Cardiac muscle cell (in vitro differentiated cells and primary cell): ENCODE results near the gene HOXD8. TPM values are rescaled to one million over a fixed set of nuclear protein-coding genes. Genes with fewer than 3 reads are reported as not detected.

ENCODE experiments used
- DNase-seq, 2 donors: peaks; one replicate each; pipeline versions ENCODE4 v3.0.0 to v3.0.0-alpha.2; 2010 to 2017; ENCODE audit warnings: low read depth in 1 of 2, low spot score in 1 of 2
- H3K27ac ChIP-seq: fragments of 200-600 bp; sonication (generic); 2 replicates; pipeline ENCODE4 v1.5.1; 2016
- H3K27me3 ChIP-seq: fragments of 200-600 bp; sonication (generic); 2 replicates; pipeline ENCODE4 v1.6.0; 2016; ENCODE audit warnings: control low read depth
- H3K36me3 ChIP-seq: fragments of 200-600 bp; sonication (generic); 2 replicates; pipeline ENCODE4 v1.5.1; 2016; ENCODE audit warnings: control low read depth
- H3K4me1 ChIP-seq: fragments of 200-600 bp; sonication (generic); 2 replicates; pipeline ENCODE4 v1.8.1; 2017; ENCODE audit warnings: low read depth, mild to moderate bottlenecking, mixed run types
- H3K4me3 ChIP-seq: fragments of 200-600 bp; sonication (generic); 2 replicates; pipeline ENCODE4 v1.5.1; 2016; ENCODE audit warnings: mild to moderate bottlenecking
- H3K9me3 ChIP-seq: fragments of 200-600 bp; sonication (generic); 2 replicates; pipeline ENCODE4 v1.5.1; 2017; ENCODE audit warnings: low read depth, mild to moderate bottlenecking, control low read depth
- polyA plus RNA-seq: library from polyadenylated mRNA; unstranded; fragments of >200 nt; fragmentation: Nextera tagmentation; extraction: Ambion mirVana; gene quantifications from 2 replicates; pipeline ENCODE4 v1.2.1, GENCODE V29; 2016
- total RNA-seq: library from RNA; depleted of rRNA; stranded (reverse); fragments of >200 nt; gene quantifications from 2 replicates; pipeline ENCODE4 v1.2.3, GENCODE V29; 2016
- TF ChIP-seq, protein P1 (sequence below): IDR thresholded peaks from 2 replicates; pipeline ENCODE4 v1.5.1; 2012; ENCODE audit warnings: low read depth, mild to moderate bottlenecking, low read length

HOXD8 gene
- total and polyA plus RNA-seq, 2 experiments from 2014 or later = not detected

DNA sequence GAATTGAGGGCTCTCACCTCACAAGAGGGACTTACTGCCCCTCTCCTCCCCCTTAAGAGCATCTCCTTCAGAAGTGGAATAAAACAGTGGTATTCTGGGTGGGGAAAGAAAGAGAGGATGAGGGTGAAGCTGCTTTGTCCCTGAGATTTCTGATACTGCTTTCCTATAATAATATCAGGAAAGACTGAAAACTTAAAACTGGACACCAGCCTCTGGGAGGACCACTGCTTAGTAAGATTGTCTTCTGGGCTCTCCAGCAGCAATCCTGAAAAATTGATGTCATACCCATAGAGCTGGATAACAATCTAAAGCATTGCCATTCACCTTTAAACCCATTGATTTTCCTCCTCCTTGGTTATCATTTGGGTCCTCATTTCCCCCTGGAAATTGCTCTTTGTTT lies 17.1 kb downstream of the HOXD8 start:
- H3K27ac ChIP-seq = no peak overlapping the region
- TF ChIP-seq, protein P1, sequence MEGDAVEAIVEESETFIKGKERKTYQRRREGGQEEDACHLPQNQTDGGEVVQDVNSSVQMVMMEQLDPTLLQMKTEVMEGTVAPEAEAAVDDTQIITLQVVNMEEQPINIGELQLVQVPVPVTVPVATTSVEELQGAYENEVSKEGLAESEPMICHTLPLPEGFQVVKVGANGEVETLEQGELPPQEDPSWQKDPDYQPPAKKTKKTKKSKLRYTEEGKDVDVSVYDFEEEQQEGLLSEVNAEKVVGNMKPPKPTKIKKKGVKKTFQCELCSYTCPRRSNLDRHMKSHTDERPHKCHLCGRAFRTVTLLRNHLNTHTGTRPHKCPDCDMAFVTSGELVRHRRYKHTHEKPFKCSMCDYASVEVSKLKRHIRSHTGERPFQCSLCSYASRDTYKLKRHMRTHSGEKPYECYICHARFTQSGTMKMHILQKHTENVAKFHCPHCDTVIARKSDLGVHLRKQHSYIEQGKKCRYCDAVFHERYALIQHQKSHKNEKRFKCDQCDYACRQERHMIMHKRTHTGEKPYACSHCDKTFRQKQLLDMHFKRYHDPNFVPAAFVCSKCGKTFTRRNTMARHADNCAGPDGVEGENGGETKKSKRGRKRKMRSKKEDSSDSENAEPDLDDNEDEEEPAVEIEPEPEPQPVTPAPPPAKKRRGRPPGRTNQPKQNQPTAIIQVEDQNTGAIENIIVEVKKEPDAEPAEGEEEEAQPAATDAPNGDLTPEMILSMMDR = no peak

GRCh38 chr2:176147210-176147799 lies 17.8 kb downstream of the HOXD8 start:
- H3K27me3 ChIP-seq = peaks cover 100% of the 10 kb centered on the region
- no peak for DNase-seq
- H3K36me3 ChIP-seq = no peaks in the 10 kb centered on the region
- TF ChIP-seq, protein P1 = no peak
- H3K27ac ChIP-seq = no peak overlapping the region
- no peaks in the 10 kb centered on the region for H3K4me1 ChIP-seq
- no peak overlapping the region for H3K4me3 ChIP-seq
- no peaks in the 10 kb centered on the region for H3K9me3 ChIP-seq

More for the DNA sequence above, 17.1 kb downstream of the HOXD8 start:
- H3K4me1 ChIP-seq = no peaks in the 10 kb centered on the region
- H3K4me3 ChIP-seq = no peak overlapping the region
- H3K36me3 ChIP-seq = no peaks in the 10 kb centered on the region
- H3K27me3 ChIP-seq = peaks cover 100% of the 10 kb centered on the region
- DNase-seq = no peak
- H3K9me3 ChIP-seq = no peaks in the 10 kb centered on the region

DNA sequence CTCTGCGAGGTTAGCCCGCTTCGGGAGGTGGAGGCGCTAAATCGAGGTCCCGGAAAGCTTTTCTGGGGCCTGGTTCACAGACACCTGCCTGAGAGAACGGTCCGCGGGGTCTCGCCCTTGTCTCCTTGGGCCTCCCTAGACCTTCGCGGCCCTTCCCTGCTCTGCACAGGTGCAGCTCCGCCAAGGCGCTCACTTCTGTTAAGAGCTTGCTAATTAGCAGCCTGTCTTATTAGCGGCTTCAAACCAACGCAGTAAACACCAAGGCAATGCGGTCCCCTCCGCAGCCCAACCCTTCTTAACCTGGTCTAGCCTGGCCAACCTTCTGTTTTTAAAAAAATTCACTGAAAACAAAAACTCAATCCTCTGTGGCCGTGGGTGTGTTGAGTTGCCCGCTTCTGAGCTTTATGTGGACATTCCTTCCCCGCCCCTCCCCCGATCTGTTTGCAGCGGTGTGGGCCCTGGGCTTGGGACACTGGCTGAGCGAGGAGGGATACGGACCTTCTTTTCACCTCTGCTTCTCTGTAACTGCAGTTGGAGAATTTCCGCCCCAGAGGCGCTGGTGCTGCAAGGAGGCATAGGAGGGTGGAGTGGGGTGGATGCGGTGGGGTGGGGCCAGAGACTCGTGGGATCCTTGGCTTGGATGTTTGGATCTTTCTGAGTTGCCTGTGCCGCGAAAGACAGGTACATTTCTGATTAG lies 18.4 kb downstream of the HOXD8 start:
- H3K27ac ChIP-seq = no peak overlapping the region
- no peaks in the 10 kb centered on the region for H3K4me1 ChIP-seq
- TF ChIP-seq, protein P1 = no peak
- H3K4me3 ChIP-seq = no peak overlapping the region
- DNase-seq = no peak
- no peaks in the 10 kb centered on the region for H3K9me3 ChIP-seq
- H3K36me3 ChIP-seq = no peaks in the 10 kb centered on the region
- H3K27me3 ChIP-seq = peaks cover 100% of the 10 kb centered on the region

DNA sequence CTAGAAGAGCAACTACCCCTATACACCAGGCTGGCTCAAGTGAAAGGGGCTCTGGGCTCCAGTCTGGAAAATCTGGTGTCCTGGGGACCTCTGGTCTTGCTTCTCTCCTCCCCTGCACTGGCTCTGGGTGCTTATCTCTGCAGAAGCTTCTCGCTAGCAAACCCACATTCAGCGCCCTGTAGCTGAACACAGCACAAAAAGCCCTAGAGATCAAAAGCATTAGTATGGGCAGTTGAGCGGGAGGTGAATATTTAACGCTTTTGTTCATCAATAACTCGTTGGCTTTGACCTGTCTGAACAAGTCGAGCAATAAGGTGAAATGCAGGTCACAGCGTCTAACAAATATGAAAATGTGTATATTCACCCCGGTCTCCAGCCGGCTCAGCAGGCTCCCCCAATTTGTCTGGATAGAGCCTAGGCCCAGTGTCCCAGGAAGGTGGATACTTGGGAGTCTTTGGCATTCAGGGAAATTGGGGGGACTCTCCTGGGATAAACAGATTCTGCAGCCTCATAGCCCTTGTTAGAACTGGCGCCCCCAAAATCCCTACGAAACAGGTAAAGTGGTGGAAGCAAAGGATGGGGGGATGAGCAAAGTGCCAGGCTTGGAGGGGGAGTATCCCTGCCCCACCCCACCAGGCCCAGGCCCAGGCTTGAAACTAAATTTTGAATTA lies 19.4 kb downstream of the HOXD8 start:
- TF ChIP-seq, protein P1 = no peak
- no peaks in the 10 kb centered on the region for H3K36me3 ChIP-seq
- H3K27me3 ChIP-seq = peaks cover 100% of the 10 kb centered on the region
- H3K9me3 ChIP-seq = no peaks in the 10 kb centered on the region
- H3K4me1 ChIP-seq = no peaks in the 10 kb centered on the region
- H3K4me3 ChIP-seq = no peak overlapping the region
- no peak for DNase-seq
- no peak overlapping the region for H3K27ac ChIP-seq

DNA sequence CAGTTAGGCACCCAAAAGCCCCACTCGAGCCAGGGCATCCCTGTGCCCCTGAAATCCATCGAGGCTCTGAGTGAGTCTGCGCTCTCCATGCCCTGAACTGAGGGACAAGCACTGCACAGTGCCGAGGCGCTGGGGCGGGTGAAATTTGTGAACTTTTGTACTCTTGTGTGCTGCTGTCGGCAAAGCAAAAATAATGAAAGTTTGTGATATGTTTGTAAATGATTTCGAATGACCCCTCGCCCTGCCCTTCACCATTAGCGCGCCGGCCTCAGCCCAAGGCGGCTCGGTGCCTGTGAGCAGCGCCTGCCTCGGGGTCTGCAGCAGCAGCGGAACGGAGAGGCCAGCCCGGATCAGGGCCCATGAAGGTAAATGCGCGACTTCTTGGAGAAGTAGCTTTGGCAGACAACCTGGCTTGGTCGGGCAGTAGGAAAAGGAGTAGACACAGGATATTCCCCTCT lies 20.0 kb downstream of the HOXD8 start:
- Histone ChIP-seq H3K27me3 (peaks cover 100% of the 10 kb centered on the region), H3K4me3 (no peak overlapping the region), H3K9me3 (no peaks in the 10 kb centered on the region), H3K27ac (no peak overlapping the region), H3K36me3 (no peaks in the 10 kb centered on the region), H3K4me1 (no peaks in the 10 kb centered on the region)
- no peak for DNase-seq
- TF ChIP-seq, protein P1 = no peak
